ENCODE data around the gene GALNT8.

GALNT8 gene

DNA sequence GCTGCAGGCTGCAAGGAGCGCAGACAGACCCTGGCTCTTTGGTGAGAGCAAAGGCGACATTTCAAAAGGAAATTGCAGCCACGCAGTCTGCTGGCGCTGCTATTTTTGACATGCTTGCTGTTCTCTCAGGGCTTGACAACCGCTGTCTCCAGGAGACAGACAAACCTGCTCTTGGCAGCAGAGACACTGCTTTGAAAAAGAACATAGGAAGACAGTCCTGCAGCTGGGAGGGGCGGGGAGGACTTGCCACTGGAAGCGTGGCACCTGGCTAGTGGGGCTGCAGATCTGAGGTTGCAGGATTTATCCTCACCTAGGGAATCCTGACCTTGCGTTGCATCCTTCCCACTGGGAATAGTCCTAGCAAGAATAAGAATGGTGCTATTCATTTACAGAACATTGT is 97.7 kb downstream of the GALNT8 start:
- TF ChIP-seq SIN3A (IDR thresholded peaks at IDR 0.05; ENCODE audit: borderline replicate concordance, insufficient read depth, low read length) (no peak), POLR2AphosphoS5 (IDR thresholded peaks at IDR 0.05; ENCODE audit: low read depth, low read length) (no peak), TAF1 (IDR thresholded peaks at IDR 0.05; ENCODE audit: borderline replicate concordance, insufficient read depth, low read length) (no peak), REST (IDR thresholded peaks at IDR 0.05; ENCODE audit: insufficient read depth in 1 of 2, low read depth in 2 of 2, low read length in 2 of 2) (no peak), FOXP2 (optimal IDR thresholded peaks at IDR 0.05; ENCODE audit: borderline replicate concordance, extremely low read depth, extremely low read length, insufficient read depth) (no peak)

DNA sequence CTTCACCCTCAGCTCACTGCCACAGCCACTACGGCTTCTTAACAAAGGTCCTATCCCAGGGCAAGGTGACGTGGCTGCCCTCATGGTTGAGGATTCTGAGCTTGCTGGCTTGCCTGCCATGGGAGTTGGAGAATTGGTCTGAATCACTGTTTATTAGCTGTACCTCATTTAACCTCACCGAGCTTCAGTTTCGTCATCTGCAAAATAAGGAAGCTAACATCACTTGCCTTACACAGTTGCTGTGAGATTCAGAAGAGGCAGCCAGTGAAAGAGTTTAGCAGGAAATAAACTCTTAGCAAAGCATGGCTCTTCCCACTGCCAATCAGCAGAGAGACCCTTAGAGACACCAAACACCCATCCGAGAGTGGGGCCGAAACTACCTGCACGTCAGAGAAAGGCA is 99.5 kb downstream of the GALNT8 start:
- TF ChIP-seq SIN3A (IDR thresholded peaks at IDR 0.05; ENCODE audit: borderline replicate concordance, insufficient read depth, low read length) (no peak), REST (IDR thresholded peaks at IDR 0.05; ENCODE audit: insufficient read depth in 1 of 2, low read depth in 2 of 2, low read length in 2 of 2) (no peak), POLR2AphosphoS5 (IDR thresholded peaks at IDR 0.05; ENCODE audit: low read depth, low read length) (no peak), FOXP2 (optimal IDR thresholded peaks at IDR 0.05; ENCODE audit: borderline replicate concordance, extremely low read depth, extremely low read length, insufficient read depth) (no peak)

GRCh38 chr12:4820971-4821370 is 100.8 kb downstream of the GALNT8 start:
- TF ChIP-seq SIN3A (IDR thresholded peaks at IDR 0.05; ENCODE audit: borderline replicate concordance, insufficient read depth, low read length) (no peak), FOXP2 (optimal IDR thresholded peaks at IDR 0.05; ENCODE audit: borderline replicate concordance, extremely low read depth, extremely low read length, insufficient read depth) (no peak), POLR2AphosphoS5 (IDR thresholded peaks at IDR 0.05; ENCODE audit: low read depth, low read length) (no peak), REST (IDR thresholded peaks at IDR 0.05; ENCODE audit: insufficient read depth in 1 of 2, low read depth in 2 of 2, low read length in 2 of 2) (no peak), TAF1 (IDR thresholded peaks at IDR 0.05; ENCODE audit: borderline replicate concordance, insufficient read depth, low read length) (no peak)

Measured in PFSK-1 (cell line).